ENCODE data around the gene HSF4. TPM values are rescaled to one million over a fixed set of nuclear protein-coding genes. Genes with fewer than 3 reads are reported as not detected.
A peak's percentile ranks its signal among the peaks of the same experiment; 100 is the strongest.

Gene HSF4
- total and polyA plus RNA-seq, 5 experiments from 2014 or later, result 9.7 to 14.8 TPM; not detected in 3

- no peak for DNase-seq
- no peaks in the 10 kb centered on the region for H3K9me3 Mint-ChIP-seq
- peaks cover 0 to 24% (median 18%) of the 10 kb centered on the region in 3 donors for H3K36me3 Mint-ChIP-seq
- peak overlapping the region in 2 of 10 donors; percentile 43 to 55 for H3K27ac Mint-ChIP-seq
- ATAC-seq, result no peak
- POLR2A ChIA-PET, result interaction anchor here (1.1 to 1.9 kb wide), 3 partner anchors 11 to 124 kb away, joined by 3 to 5 read pairs (median 3); no protein-coding TSS in a partner anchor
- H3K4me1 Mint-ChIP-seq, result peaks cover 8 to 29% (median 17%) of the 10 kb centered on the region in 4 donors
- peaks cover 0 to 23% (median 13%) of the 10 kb centered on the region in 5 donors for H3K27me3 Mint-ChIP-seq
- peak overlapping the region; percentile 33 to 86 (median 70) for H3K4me3 Mint-ChIP-seq
Observed at GRCh38 chr16:67151431-67152097, 13.0 kb upstream of the HSF4 start.

GRCh38 chr16:67154578-67155294, 9.8 kb upstream of the HSF4 start:
- peak in 1 of 2 donors; percentile 1 for ATAC-seq

DNA sequence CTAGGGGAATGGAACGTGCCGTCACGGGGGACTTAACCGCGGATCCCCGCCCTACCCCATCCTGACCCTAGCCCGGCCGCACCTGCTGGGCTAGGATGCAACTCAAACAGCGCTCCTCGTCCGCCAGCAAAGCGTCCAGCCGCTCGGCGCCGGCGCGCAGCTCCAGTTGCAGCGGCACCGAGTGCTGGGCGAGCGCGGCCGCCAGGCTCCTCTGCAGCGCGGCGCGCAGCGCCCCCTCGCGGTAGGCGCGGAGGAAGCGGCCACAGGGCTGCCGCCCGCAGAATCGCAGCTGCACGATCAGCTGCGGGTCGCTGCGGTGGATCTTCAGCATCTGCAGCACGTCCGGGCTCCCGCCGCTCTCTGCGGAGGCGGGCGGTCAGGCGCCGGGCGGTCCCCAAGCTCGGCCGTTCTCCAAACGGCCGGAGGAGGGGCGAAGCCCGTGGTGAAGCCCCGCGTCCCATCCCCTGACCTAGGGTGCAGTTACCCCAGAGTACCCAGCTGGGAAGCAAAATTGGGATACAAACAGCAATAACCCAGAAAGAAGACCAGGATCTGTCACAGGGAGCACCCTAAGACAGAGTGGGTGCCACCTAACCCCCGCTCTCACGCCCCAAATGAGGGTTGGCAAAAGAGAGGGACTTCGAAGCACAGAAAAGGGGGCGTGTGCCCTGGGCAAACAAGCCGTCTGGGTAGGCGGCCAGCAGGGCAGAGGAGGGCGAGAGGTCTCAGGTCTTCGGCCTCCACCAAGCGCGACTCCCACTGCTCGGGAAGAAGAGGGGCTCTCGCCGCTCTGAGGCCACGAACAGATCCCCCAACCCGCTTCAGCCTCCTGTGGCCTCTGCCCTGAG, 9.0 kb upstream of the HSF4 start:
- POLR2A ChIA-PET, result interaction anchor here (0.5 to 1.2 kb wide), 5 partner anchors 72 to 155 kb away, joined by 3 to 6 read pairs (median 5); no protein-coding TSS in a partner anchor
- DNase-seq, result peak; percentile 53 to 89 (median 78)
- peak overlapping the region in 9 of 10 donors; percentile 54 to 77 (median 69) for H3K4me3 Mint-ChIP-seq

More at GRCh38 chr16:67154578-67155294, 9.8 kb upstream of the HSF4 start:
- DNase-seq, result no peak
- POLR2A ChIA-PET, result interaction anchor here (0.5 to 1.2 kb wide), 6 partner anchors 19 to 154 kb away, joined by 3 to 6 read pairs (median 6); no protein-coding TSS in a partner anchor
- Mint-ChIP-seq H3K27ac (no peak overlapping the region), H3K27me3 (peaks cover 0 to 7% (median 0%) of the 10 kb centered on the region in 5 donors), H3K36me3 (peaks cover 0 to 2% (median 0%) of the 10 kb centered on the region in 3 donors), H3K4me3 (peak overlapping the region in 7 of 10 donors; percentile 55 to 77 (median 71)), H3K9me3 (no peaks in the 10 kb centered on the region), H3K4me1 (peaks cover 26 to 52% (median 40%) of the 10 kb centered on the region in 4 donors)

DNA sequence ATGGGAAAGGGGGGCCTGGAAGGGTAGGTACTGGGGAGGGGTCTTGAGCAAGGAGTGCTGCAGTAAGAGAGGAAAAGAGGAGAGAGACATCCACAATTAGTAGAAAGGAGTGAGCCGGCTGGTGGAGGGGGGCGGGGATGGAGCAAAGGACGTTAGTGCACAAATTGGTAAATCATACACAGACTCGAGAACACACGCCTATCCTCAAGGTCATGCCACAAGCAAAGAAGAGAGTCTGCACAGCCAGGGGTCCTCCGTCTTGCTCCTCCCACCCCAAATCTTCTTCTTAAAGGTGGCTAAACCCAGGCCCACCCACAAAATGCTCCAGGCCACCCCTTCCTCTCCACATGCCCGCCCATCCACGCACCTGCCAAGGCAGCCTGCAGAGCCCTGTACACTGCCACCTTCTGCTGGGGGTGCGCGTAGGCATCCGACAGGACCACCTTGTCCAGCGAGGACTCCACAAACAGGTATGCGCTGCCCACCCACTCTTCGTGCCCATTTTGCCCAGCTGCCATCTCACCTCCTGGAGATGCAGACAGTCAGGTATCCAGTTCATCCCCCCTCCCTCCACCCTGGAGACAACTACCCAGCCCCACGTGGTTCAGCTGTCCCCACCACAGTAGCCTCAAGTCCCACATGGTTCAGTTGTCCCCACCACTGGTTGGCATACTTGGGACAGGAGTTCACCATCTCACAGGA, 8.3 kb upstream of the HSF4 start:
- peak overlapping the region in 6 of 10 donors; percentile 18 to 93 (median 54) for H3K27ac Mint-ChIP-seq
- POLR2A ChIA-PET, result no interaction called here
- peak overlapping the region in 7 of 10 donors; percentile 4 to 56 (median 19) for H3K4me3 Mint-ChIP-seq
- H3K9me3 Mint-ChIP-seq, result no peaks in the 10 kb centered on the region
- ATAC-seq, result no peak
- peak in 1 of 10 donors; percentile 54 for DNase-seq
- H3K4me1 Mint-ChIP-seq, result peaks cover 28 to 60% (median 45%) of the 10 kb centered on the region in 4 donors
- peaks cover 2 to 13% (median 7%) of the 10 kb centered on the region in 5 donors for H3K27me3 Mint-ChIP-seq
- peaks cover 0 to 4% (median 0%) of the 10 kb centered on the region in 3 donors for H3K36me3 Mint-ChIP-seq

More for the DNA sequence above, 9.0 kb upstream of the HSF4 start:
- peak overlapping the region in 2 of 10 donors; percentile 51 to 59 for H3K27ac Mint-ChIP-seq
- peaks cover 0 to 2% (median 0%) of the 10 kb centered on the region in 3 donors for H3K36me3 Mint-ChIP-seq
- peak; percentile 48 to 52 for ATAC-seq
- H3K9me3 Mint-ChIP-seq, result no peaks in the 10 kb centered on the region
- H3K27me3 Mint-ChIP-seq, result peaks cover 0 to 13% (median 0%) of the 10 kb centered on the region in 5 donors
- peaks cover 28 to 56% (median 43%) of the 10 kb centered on the region in 4 donors for H3K4me1 Mint-ChIP-seq

GRCh38 chr16:67157106-67157748, 7.3 kb upstream of the HSF4 start:
- Mint-ChIP-seq H3K9me3 (no peaks in the 10 kb centered on the region), H3K27me3 (peaks cover 2 to 19% (median 12%) of the 10 kb centered on the region in 5 donors), H3K4me3 (peak overlapping the region in 7 of 10 donors; percentile 39 to 92 (median 89)), H3K36me3 (peaks cover 0 to 4% (median 0%) of the 10 kb centered on the region in 3 donors), H3K4me1 (peaks cover 28 to 67% (median 45%) of the 10 kb centered on the region in 4 donors), H3K27ac (peak overlapping the region in 9 of 10 donors; percentile 89 to 99 (median 93))
- POLR2A ChIA-PET, result interaction anchor here (0.9 to 1.2 kb wide), 2 partner anchors 128 to 143 kb away, joined by 3 read pairs; partner anchors contain the start of gene CBFB
- DNase-seq, result peak in 1 of 10 donors; percentile 23
- no peak for ATAC-seq

- peak in 1 of 10 donors; percentile 15 for DNase-seq
- Mint-ChIP-seq H3K9me3 (no peaks in the 10 kb centered on the region), H3K4me1 (peaks cover 26 to 70% (median 44%) of the 10 kb centered on the region in 4 donors), H3K36me3 (peaks cover 0 to 4% (median 0%) of the 10 kb centered on the region in 3 donors), H3K27ac (peak overlapping the region; percentile 84 to 99 (median 93)), H3K27me3 (peaks cover 5 to 25% (median 8%) of the 10 kb centered on the region in 5 donors), H3K4me3 (peak overlapping the region; percentile 76 to 92 (median 89))
- no peak for ATAC-seq
- POLR2A ChIA-PET, result interaction anchor here (0.5 to 3.8 kb wide), 9 partner anchors 11 to 211 kb away, joined by 3 to 20 read pairs (median 3); partner anchors contain the start of genes CBFB, MATCAP1 and NOL3
Observed at GRCh38 chr16:67157892-67158635, 6.5 kb upstream of the HSF4 start.

- H3K4me3 Mint-ChIP-seq, result peak overlapping the region; percentile 76 to 92 (median 89)
- H3K36me3 Mint-ChIP-seq, result peaks cover 0 to 4% (median 0%) of the 10 kb centered on the region in 3 donors
- POLR2A ChIA-PET, result interaction anchor here (0.5 to 3.8 kb wide), 10 partner anchors 11 to 211 kb away, joined by 3 to 20 read pairs (median 4); partner anchors contain the start of genes MATCAP1, NOL3 and PHAF1
- H3K27ac Mint-ChIP-seq, result peak overlapping the region; percentile 84 to 99 (median 93)
- peaks cover 26 to 69% (median 43%) of the 10 kb centered on the region in 4 donors for H3K4me1 Mint-ChIP-seq
- ATAC-seq (peak; percentile 22 to 45), DNase-seq (peak; percentile 50 to 81 (median 57))
- H3K9me3 Mint-ChIP-seq, result no peaks in the 10 kb centered on the region
- H3K27me3 Mint-ChIP-seq, result peaks cover 5 to 31% (median 8%) of the 10 kb centered on the region in 5 donors
Observed at GRCh38 chr16:67158637-67159600, 5.6 kb upstream of the HSF4 start.

- Mint-ChIP-seq H3K27me3 (peaks cover 8 to 49% (median 16%) of the 10 kb centered on the region in 5 donors), H3K36me3 (peaks cover 0 to 6% (median 0%) of the 10 kb centered on the region in 3 donors), H3K4me1 (peaks cover 26 to 62% (median 44%) of the 10 kb centered on the region in 4 donors), H3K27ac (no peak overlapping the region), H3K9me3 (no peaks in the 10 kb centered on the region), H3K4me3 (peak overlapping the region in 6 of 10 donors; percentile 15 to 72 (median 41))
- POLR2A ChIA-PET, result interaction anchor here (1.4 to 3.8 kb wide), 3 partner anchors 8 to 131 kb away, joined by 4 to 20 read pairs (median 8); partner anchors contain the start of gene NOL3
- DNase-seq, result no peak
- no peak for ATAC-seq
Observed at GRCh38 chr16:67161595-67162058, 2.9 kb upstream of the HSF4 start.
